ENCODE data around the gene DACT3. TPM values are rescaled to one million over a fixed set of nuclear protein-coding genes. Genes with fewer than 3 reads are reported as not detected.

DACT3 gene
- total and polyA plus RNA-seq, 2 of the 13 experiments (the other 11 are each of a cell fraction or from before 2014, with no cell fraction given): 0.04 TPM; not detected in 1

DNA sequence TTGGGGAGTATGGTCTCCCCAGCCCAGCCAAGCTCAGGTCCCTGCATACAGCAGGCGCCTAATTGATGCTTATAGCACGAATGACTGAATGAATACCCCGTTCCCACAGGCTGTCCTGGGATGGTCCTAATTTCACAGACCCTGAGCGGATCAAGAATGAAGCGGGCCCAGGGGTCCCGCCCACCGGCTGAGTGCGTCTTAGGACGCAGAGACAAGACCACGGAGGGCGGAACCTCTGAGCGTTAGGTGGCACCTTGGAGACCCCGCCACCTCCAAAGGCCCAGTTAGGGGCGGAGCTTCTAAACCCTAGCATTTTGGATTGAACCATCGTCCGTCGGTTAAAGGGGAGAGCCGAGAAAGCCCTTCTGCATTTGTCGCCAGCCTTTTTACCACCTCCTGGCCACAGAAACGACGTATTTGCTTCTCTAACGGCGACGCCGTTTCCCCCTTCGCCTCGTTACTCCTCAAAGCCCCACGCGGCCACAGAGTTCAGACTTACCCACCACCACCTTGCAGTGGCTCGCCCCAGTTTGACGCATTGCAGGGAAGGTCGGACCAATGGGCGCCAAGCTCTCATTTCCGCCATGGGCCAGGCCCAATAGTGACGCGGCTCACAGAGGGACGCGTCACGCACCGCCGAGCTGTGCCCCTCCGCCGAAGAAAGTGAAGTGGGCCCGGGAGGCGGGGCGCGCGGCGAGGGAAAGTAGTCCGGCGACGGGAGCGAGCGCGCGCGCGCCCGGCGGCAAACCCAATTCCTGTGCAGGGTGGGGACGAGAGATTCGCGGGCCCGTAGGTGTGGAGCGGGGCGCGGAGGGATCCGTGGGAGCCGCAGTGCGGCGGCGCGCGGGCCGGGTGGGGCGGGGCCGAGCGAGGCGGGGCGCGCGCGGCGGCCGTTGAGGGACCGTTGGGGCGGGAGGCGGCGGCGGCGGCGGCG lies 60.3 kb downstream of the DACT3 start:
- FAIRE-seq (peak; percentile 8), DNase-seq (ENCODE audit: low spot score) (peak; percentile 92), ATAC-seq (peak; percentile 80)
- Histone ChIP-seq H2AFZ (ENCODE audit: low read length) (peak overlapping the region; percentile 99), H3K27ac (ENCODE audit: extremely low read length, insufficient read depth, low read length) (peak overlapping the region; percentile 98), H3K9me3 (ENCODE audit: low read length) (peaks cover 12% of the 10 kb centered on the region; the same call in 1 of the 2 replicates), H3K4me3 (replicated peaks in 1 of 3; ENCODE audit: insufficient read depth in 1 of 3, low read depth in 2 of 3, low read length in 3 of 3) (peak overlapping the region; percentile 62 to 98 (median 94)), H3K9ac (ENCODE audit: insufficient read depth, low read depth, low read length) (peak overlapping the region; percentile 98), H3K4me2 (ENCODE audit: low read depth, low read length) (peak overlapping the region; percentile 76), H3K27me3 (ENCODE audit: control insufficient read depth in 1 of 2, insufficient read depth in 2 of 2, low read length in 2 of 2) (no peaks in the 10 kb centered on the region; a peak in 1 of 5 replicates), H3K4me1 (ENCODE audit: insufficient read depth, low read length) (peaks cover 38% of the 10 kb centered on the region), H3K36me3 (replicated peaks in 1 of 2; ENCODE audit: control insufficient read depth in 1 of 2, insufficient read depth in 2 of 2, low read length in 2 of 2) (peaks cover 2 to 7% of the 10 kb centered on the region in 2 experiments; a peak in 4 of 5 replicates), H3K79me2 (ENCODE audit: insufficient read depth, low read length) (peaks cover 40% of the 10 kb centered on the region), H4K20me1 (ENCODE audit: insufficient read depth, low read length) (peaks cover 14% of the 10 kb centered on the region; the same call in 1 of the 2 replicates)
- ChIA-PET CTCF (ENCODE audit: low intra/inter-chr PET ratio, low total read pairs) (no interaction called here), POLR2A (interaction anchor here (0.7 to 1.7 kb wide), 10 partner anchors 8 to 513 kb away, joined by 3 to 16 read pairs (median 4); partner anchors contain the start of genes AP2S1, DACT3, SLC1A5 and ZC3H4)
- TSS peak; percentile 86 for BruUV-seq (replicated peaks)
- in situ Hi-C loops (cut with HindIII; ENCODE audit: extremely low pct_ligation_motif_present, low pct_unique_long_range_greater_than_20kb): no loop called here
- intact Hi-C loops (cut with micrococcal nuclease; ENCODE audit: unreplicated experiment): no loop called here
- 7% methylated on average over 9 of the region's 93 CpGs for WGBS (ENCODE audit: low lambda C conversion rate)
- no peak for TF ChIP-seq ZNF644 (CRISPR knock-in tag; IDR thresholded peaks at IDR 0.05; ENCODE audit: low read depth)
- no peak for TF ChIP-seq ZNF10 (CRISPR knock-in tag; IDR thresholded peaks at IDR 0.05; ENCODE audit: borderline replicate concordance, low read depth)
- TF ChIP-seq, protein P1, sequence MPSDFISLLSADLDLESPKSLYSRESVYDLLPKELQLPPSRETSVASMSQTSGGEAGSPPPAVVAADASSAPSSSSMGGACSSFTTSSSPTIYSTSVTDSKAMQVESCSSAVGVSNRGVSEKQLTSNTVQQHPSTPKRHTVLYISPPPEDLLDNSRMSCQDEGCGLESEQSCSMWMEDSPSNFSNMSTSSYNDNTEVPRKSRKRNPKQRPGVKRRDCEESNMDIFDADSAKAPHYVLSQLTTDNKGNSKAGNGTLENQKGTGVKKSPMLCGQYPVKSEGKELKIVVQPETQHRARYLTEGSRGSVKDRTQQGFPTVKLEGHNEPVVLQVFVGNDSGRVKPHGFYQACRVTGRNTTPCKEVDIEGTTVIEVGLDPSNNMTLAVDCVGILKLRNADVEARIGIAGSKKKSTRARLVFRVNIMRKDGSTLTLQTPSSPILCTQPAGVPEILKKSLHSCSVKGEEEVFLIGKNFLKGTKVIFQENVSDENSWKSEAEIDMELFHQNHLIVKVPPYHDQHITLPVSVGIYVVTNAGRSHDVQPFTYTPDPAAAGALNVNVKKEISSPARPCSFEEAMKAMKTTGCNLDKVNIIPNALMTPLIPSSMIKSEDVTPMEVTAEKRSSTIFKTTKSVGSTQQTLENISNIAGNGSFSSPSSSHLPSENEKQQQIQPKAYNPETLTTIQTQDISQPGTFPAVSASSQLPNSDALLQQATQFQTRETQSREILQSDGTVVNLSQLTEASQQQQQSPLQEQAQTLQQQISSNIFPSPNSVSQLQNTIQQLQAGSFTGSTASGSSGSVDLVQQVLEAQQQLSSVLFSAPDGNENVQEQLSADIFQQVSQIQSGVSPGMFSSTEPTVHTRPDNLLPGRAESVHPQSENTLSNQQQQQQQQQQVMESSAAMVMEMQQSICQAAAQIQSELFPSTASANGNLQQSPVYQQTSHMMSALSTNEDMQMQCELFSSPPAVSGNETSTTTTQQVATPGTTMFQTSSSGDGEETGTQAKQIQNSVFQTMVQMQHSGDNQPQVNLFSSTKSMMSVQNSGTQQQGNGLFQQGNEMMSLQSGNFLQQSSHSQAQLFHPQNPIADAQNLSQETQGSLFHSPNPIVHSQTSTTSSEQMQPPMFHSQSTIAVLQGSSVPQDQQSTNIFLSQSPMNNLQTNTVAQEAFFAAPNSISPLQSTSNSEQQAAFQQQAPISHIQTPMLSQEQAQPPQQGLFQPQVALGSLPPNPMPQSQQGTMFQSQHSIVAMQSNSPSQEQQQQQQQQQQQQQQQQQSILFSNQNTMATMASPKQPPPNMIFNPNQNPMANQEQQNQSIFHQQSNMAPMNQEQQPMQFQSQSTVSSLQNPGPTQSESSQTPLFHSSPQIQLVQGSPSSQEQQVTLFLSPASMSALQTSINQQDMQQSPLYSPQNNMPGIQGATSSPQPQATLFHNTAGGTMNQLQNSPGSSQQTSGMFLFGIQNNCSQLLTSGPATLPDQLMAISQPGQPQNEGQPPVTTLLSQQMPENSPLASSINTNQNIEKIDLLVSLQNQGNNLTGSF (CRISPR knock-in tag; IDR thresholded peaks at IDR 0.05): 0 out of 2 replicates have a peak, but pooled peaks have one; percentile 10
- no peak for TF ChIP-seq SETDB1 (CRISPR knock-in tag; IDR thresholded peaks at IDR 0.05; ENCODE audit: borderline replicate concordance)
- no peak for TF ChIP-seq SOX13 (IDR thresholded peaks at IDR 0.05)
- TF ChIP-seq SOX13 (CRISPR knock-in tag; conservative IDR thresholded peaks at IDR 0.05 in 1 of 2, IDR thresholded peaks at IDR 0.05 in 1 of 2): peak in 1 of 2 experiments; percentile 59; a peak in 2 of 4 replicates
- peak; percentile 62 for TF ChIP-seq ISL2 (CRISPR knock-in tag; IDR thresholded peaks at IDR 0.05)
- no peak for TF ChIP-seq AGO2 (optimal IDR thresholded peaks at IDR 0.05; ENCODE audit: low read depth, low read length)
- peak; percentile 89; the same call in 1 of the 2 replicates for TF ChIP-seq YEATS4 (CRISPR knock-in tag; IDR thresholded peaks at IDR 0.05; ENCODE audit: borderline replicate concordance)
- TF ChIP-seq KDM2A (CRISPR knock-in tag; IDR thresholded peaks at IDR 0.05; ENCODE audit: borderline replicate concordance, low read depth): peak; percentile 88; the same call in 1 of the 2 replicates
- TF ChIP-seq, protein P2, sequence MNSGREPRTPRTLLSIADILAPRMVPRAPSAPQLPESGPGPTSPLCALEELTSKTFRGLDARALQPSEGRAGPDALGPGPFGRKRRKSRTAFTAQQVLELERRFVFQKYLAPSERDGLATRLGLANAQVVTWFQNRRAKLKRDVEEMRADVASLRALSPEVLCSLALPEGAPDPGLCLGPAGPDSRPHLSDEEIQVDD (CRISPR knock-in tag; IDR thresholded peaks at IDR 0.05; ENCODE audit: borderline replicate concordance): no peak
- TF ChIP-seq NPAS2 (CRISPR knock-in tag; IDR thresholded peaks at IDR 0.05; ENCODE audit: borderline replicate concordance): no peak
- TF ChIP-seq, protein P3, sequence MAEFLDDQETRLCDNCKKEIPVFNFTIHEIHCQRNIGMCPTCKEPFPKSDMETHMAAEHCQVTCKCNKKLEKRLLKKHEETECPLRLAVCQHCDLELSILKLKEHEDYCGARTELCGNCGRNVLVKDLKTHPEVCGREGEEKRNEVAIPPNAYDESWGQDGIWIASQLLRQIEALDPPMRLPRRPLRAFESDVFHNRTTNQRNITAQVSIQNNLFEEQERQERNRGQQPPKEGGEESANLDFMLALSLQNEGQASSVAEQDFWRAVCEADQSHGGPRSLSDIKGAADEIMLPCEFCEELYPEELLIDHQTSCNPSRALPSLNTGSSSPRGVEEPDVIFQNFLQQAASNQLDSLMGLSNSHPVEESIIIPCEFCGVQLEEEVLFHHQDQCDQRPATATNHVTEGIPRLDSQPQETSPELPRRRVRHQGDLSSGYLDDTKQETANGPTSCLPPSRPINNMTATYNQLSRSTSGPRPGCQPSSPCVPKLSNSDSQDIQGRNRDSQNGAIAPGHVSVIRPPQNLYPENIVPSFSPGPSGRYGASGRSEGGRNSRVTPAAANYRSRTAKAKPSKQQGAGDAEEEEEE (CRISPR knock-in tag; IDR thresholded peaks at IDR 0.05; ENCODE audit: borderline replicate concordance): no peak
- TF ChIP-seq MYC (CRISPR knock-in tag; IDR thresholded peaks at IDR 0.05; ENCODE audit: borderline replicate concordance): peak; percentile 77; the same call in 1 of the 2 replicates

Data from HepG2 (cell line).